SK-N-SH (cell line): ENCODE data around the gene RNF25. TPM values are rescaled to one million over a fixed set of nuclear protein-coding genes. Genes with fewer than 3 reads are reported as not detected.

Experiments
- CTCF ChIA-PET: fragments of 300-600, 350-600 bp; formaldehyde crosslinking; extraction: SDS; loops from one replicate; lab custom pipeline; 2021; lab: Yijun Ruan, JAX
- POLR2A ChIA-PET: fragments of 350-600 bp; sonication (Branson Sonifier 250); formaldehyde crosslinking; extraction: SDS; loops from one replicate; lab custom pipeline; 2020; ENCODE audit warnings: antibody characterized with exemption, inconsistent platforms; lab: Yijun Ruan, JAX
- DNase-seq: peaks from one replicate; pipeline ENCODE4 v3.0.0; 2012
- H2AFZ ChIP-seq: fragments of 200-600 bp; sonication (generic); 2 replicates; pipeline ENCODE4 v1.8.1; 2016; ENCODE audit warnings: antibody characterized with exemption, mild to moderate bottlenecking, low read depth
- H3F3A ChIP-seq: fragments of 200-600 bp; sonication (generic); replicated peaks from 2 replicates; pipeline ENCODE3; 2016; ENCODE audit warnings: antibody characterized with exemption, mild to moderate bottlenecking; ENCODE audit not compliant: insufficient read depth
- H3K27ac ChIP-seq, 2 experiments: fragments of 200-500 bp in 1 of 2; fragments of 200-600 bp in 1 of 2; sonication (Bioruptor generic) in 1 of 2; sonication (generic), shearing (Covaris generic) in 1 of 2; 2 replicates each; pipeline versions ENCODE4 v1.5.1 to v1.6.1; 2014 to 2016; ENCODE audit warnings: low read depth in 2 of 2, inconsistent platforms in 1 of 2, low read length in 1 of 2, mild to moderate bottlenecking in 1 of 2, mixed read lengths in 1 of 2
- H3K27me3 ChIP-seq: fragments of 200-600 bp; sonication (generic), shearing (Covaris generic); 2 replicates; pipeline ENCODE4 v1.6.1; 2016; ENCODE audit warnings: mixed run types; ENCODE audit not compliant: insufficient read depth
- H3K36me3 ChIP-seq, 2 experiments: fragments of 200-500 bp in 1 of 2; fragments of 200-600 bp in 1 of 2; sonication (Bioruptor generic) in 1 of 2; sonication (generic) in 1 of 2; replicated peaks in 1 of 2; 2 replicates each; pipeline versions ENCODE3 to v1.5.1; 2014 to 2016; ENCODE audit warnings: low read length in 1 of 2, mild to moderate bottlenecking in 1 of 2; ENCODE audit not compliant: insufficient read depth in 2 of 2, control insufficient read depth in 1 of 2
- H3K4me1 ChIP-seq, 2 experiments: fragments of 200-500 bp in 1 of 2; fragments of 200-600 bp in 1 of 2; sonication (Bioruptor generic) in 1 of 2; sonication (generic), shearing (Covaris generic) in 1 of 2; 2 replicates each; pipeline versions ENCODE4 v1.5.1 to v1.6.1; 2014 to 2016; ENCODE audit warnings: low read depth in 1 of 2, low read length in 1 of 2, mixed run types in 1 of 2; ENCODE audit not compliant: insufficient read depth in 2 of 2, control insufficient read depth in 1 of 2
- H3K4me2 ChIP-seq: fragments of 200-600 bp; sonication (generic), shearing (Covaris generic); 2 replicates; pipeline ENCODE4 v1.6.1; 2017; ENCODE audit warnings: mixed run types
- H3K4me3 ChIP-seq, 2 experiments: fragments of 200-500 bp in 1 of 2; fragments of 200-600 bp in 1 of 2; sonication (Bioruptor generic) in 1 of 2; sonication (generic), shearing (Covaris generic) in 1 of 2; 2 replicates each; pipeline versions ENCODE4 v1.5.1 to v1.8.1; 2014 to 2016; ENCODE audit warnings: low read depth in 2 of 2, inconsistent platforms in 1 of 2, low read length in 1 of 2, mild to moderate bottlenecking in 1 of 2, mixed read lengths in 1 of 2, moderate library complexity in 1 of 2
- H3K79me2 ChIP-seq: fragments of 200-600 bp; sonication (generic); 2 replicates; pipeline ENCODE4 v1.8.1; 2017; ENCODE audit warnings: mild to moderate bottlenecking; ENCODE audit not compliant: insufficient read depth
- H3K9ac ChIP-seq: fragments of 200-600 bp; sonication (generic); 2 replicates; pipeline ENCODE4 v1.6.1; 2017; ENCODE audit warnings: mixed run types
- H3K9me2 ChIP-seq: fragments of 200-600 bp; sonication (generic); 2 replicates; pipeline ENCODE4 v1.6.1; 2017; ENCODE audit warnings: mixed run types
- H3K9me3 ChIP-seq: fragments of 200-600 bp; sonication (generic); 2 replicates; pipeline ENCODE4 v1.6.1; 2017; ENCODE audit warnings: mixed run types, mild to moderate bottlenecking, moderate library complexity
- H4K20me1 ChIP-seq: fragments of 200-600 bp; sonication (generic); 2 replicates; pipeline ENCODE4 v1.6.1; 2017; ENCODE audit warnings: mild to moderate bottlenecking, mixed run types; ENCODE audit not compliant: insufficient read depth
- CHD2 ChIP-seq: fragments of 150-350 bp; IDR thresholded peaks from 2 replicates; pipeline ENCODE4 v1.6.1; 2018; ENCODE audit warnings: low read length; ENCODE audit not compliant: partially characterized antibody
- EP300 ChIP-seq, 2 experiments: IDR thresholded peaks; 2 replicates each; pipeline versions ENCODE4 v1.4.0 to v1.6.1; 2012; ENCODE audit warnings: borderline replicate concordance in 1 of 2, low read depth in 1 of 2, low read length in 1 of 2
- FOSL2 ChIP-seq: IDR thresholded peaks from 2 replicates; pipeline ENCODE4 v1.4.0; 2012; ENCODE audit warnings: low read depth, mild to moderate bottlenecking, moderate library complexity, borderline replicate concordance
- GABPA ChIP-seq: IDR thresholded peaks from 2 replicates; pipeline ENCODE4 v1.4.0; 2012; ENCODE audit warnings: low read depth, mild to moderate bottlenecking
- GATA2 ChIP-seq: sonication (generic); formaldehyde crosslinking; IDR thresholded peaks from 2 replicates; pipeline ENCODE4 v1.5.0; 2020; ENCODE audit warnings: mild to moderate bottlenecking, missing genetic modification reagents
- IRF3 ChIP-seq: fragments of 150-350 bp; IDR thresholded peaks from 2 replicates; pipeline ENCODE4 v1.6.1; 2016; ENCODE audit warnings: mild to moderate bottlenecking, low read depth, low read length
- JUND ChIP-seq: IDR thresholded peaks from 2 replicates; pipeline ENCODE4 v1.4.0; 2012
- MEF2A ChIP-seq: IDR thresholded peaks from 2 replicates; pipeline ENCODE4 v1.4.0; 2012; ENCODE audit warnings: low read depth, borderline replicate concordance
- NFIC ChIP-seq: IDR thresholded peaks from 2 replicates; pipeline ENCODE4 v1.4.0; 2012; ENCODE audit warnings: borderline replicate concordance
- NRF1 ChIP-seq: IDR thresholded peaks from 2 replicates; pipeline ENCODE4 v1.6.1; 2012; ENCODE audit warnings: low read depth, mild to moderate bottlenecking, low read length
- RAD21 ChIP-seq: IDR thresholded peaks from 2 replicates; pipeline ENCODE4 v1.6.1; 2012; ENCODE audit warnings: mild to moderate bottlenecking, low read length
- RCOR1 ChIP-seq: fragments of 150-350 bp; IDR thresholded peaks from 2 replicates; pipeline ENCODE4 v1.6.1; 2017; ENCODE audit warnings: antibody characterized with exemption, low read length
- REST ChIP-seq: IDR thresholded peaks from 2 replicates; pipeline ENCODE4 v1.6.1; 2012; ENCODE audit warnings: mild to moderate bottlenecking, low read depth, low read length, moderate library complexity
- RFX5 ChIP-seq: IDR thresholded peaks from 2 replicates; pipeline ENCODE4 v1.6.1; 2012; ENCODE audit warnings: mild to moderate bottlenecking, improper control_type of control experiment, low read length
- SIN3A ChIP-seq: IDR thresholded peaks from 2 replicates; pipeline ENCODE4 v1.6.1; 2012; ENCODE audit warnings: low read depth, mild to moderate bottlenecking, low read length, moderate library complexity, borderline replicate concordance
- SMC3 ChIP-seq: IDR thresholded peaks from 2 replicates; pipeline ENCODE4 v1.6.1; 2012; ENCODE audit warnings: low read depth, low read length, improper control_type of control experiment
- TAF1 ChIP-seq: IDR thresholded peaks from 2 replicates; pipeline ENCODE4 v1.6.1; 2012; ENCODE audit warnings: low read depth, mild to moderate bottlenecking, low read length, moderate library complexity, borderline replicate concordance
- TCF12 ChIP-seq: IDR thresholded peaks from 2 replicates; pipeline ENCODE4 v1.4.0; 2012
- YY1 ChIP-seq: IDR thresholded peaks from 2 replicates; pipeline ENCODE4 v1.4.0; 2012; ENCODE audit warnings: low read depth, mild to moderate bottlenecking
- WGBS: methylation state at CpG from one replicate; pipeline ENCODE4 v1.1.6; 2017; ENCODE audit warnings: low lambda C conversion rate; 5-methylcytosine and 5-hydroxymethylcytosine counted together
- polyA plus RNA-seq, 3 experiments: library from polyadenylated mRNA; depleted of rRNA; stranded (reverse); fragments of >200 nt; gene quantifications; 2 replicates each; pipeline ENCODE4 v1.2.3, GENCODE V29; 2012
- TF ChIP-seq, protein P1 (sequence below): IDR thresholded peaks from 2 replicates; pipeline ENCODE4 v1.4.0; 2012; ENCODE audit warnings: low read depth

The RNF25 gene
- polyA plus RNA-seq, 1 of the 3 experiments (the other 2 are of a cell fraction) = 72.2 TPM

- Histone ChIP-seq H2AFZ (no peak overlapping the region), H3F3A (peaks cover 3% of the 10 kb centered on the region), H3K4me2 (no peak overlapping the region), H3K9me2 (no peaks in the 10 kb centered on the region), H3K27me3 (no peaks in the 10 kb centered on the region), H3K4me1 (no peaks in the 10 kb centered on the region; a peak in 1 of 4 replicates), H4K20me1 (no peaks in the 10 kb centered on the region), H3K4me3 (no peak overlapping the region), H3K79me2 (peaks cover 4% of the 10 kb centered on the region), H3K27ac (no peak overlapping the region), H3K9me3 (no peaks in the 10 kb centered on the region), H3K36me3 (peaks cover 35 to 79% of the 10 kb centered on the region in 2 experiments), H3K9ac (no peak overlapping the region)
- no peak for DNase-seq
- TF ChIP-seq EP300 (IDR thresholded peaks at IDR 0.05; ENCODE audit: borderline replicate concordance in 1 of 2, low read depth in 1 of 2, low read length in 1 of 2) (no peak), YY1 (no peak), CHD2 (no peak), TAF1 (no peak), NFIC (no peak), TCF12 (no peak), SMC3 (no peak), GATA2 (no peak), RAD21 (no peak), SIN3A (no peak), GABPA (no peak), REST (no peak), RCOR1 (no peak), RFX5 (no peak), MEF2A (no peak), JUND (no peak), IRF3 (no peak), FOSL2 (no peak), NRF1 (no peak)
- TF ChIP-seq, protein P1, sequence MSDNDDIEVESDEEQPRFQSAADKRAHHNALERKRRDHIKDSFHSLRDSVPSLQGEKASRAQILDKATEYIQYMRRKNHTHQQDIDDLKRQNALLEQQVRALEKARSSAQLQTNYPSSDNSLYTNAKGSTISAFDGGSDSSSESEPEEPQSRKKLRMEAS = no peak
- WGBS = 95% methylated on average over 3 of the region's 10 CpGs
- ChIA-PET POLR2A (no interaction called here), CTCF (no interaction called here)
Observed at GRCh38 chr2:218643751-218644310, 28.0 kb downstream of the RNF25 start.
